Activated B cell treated with CpG ODN at 0.5 μM for 24 hours (primary cell): ENCODE data around the gene BBS5. TPM values are rescaled to one million over a fixed set of nuclear protein-coding genes. Genes with fewer than 3 reads are reported as not detected.

Experiments used
- ATAC-seq: fragments of 200-7000 bp; cut with Tn5 transposase; one replicate; pipeline ENCODE4 v1.10.0; 2021; ENCODE audit warnings: low read depth, mild to moderate bottlenecking, moderate library complexity
- CTCF ChIA-PET: fragments of 350-600 bp; sonication (Branson Sonifier 250); formaldehyde crosslinking; loops from one replicate; lab custom pipeline; 2021; ENCODE audit warnings: antibody characterized with exemption; lab: Charles Lee
- POLR2A ChIA-PET: fragments of 350-600 bp; sonication (Branson Sonifier 250); formaldehyde crosslinking; loops from one replicate; lab custom pipeline; 2021; ENCODE audit warnings: antibody characterized with exemption; lab: Charles Lee
- DNase-seq: peaks from one replicate; pipeline ENCODE4 v3.0.0; 2022
- H3K27ac Mint-ChIP-seq: one replicate; pipeline ENCODE4 v1.8.0; 2020; ENCODE audit warnings: mixed read lengths
- H3K27me3 Mint-ChIP-seq: one replicate; pipeline ENCODE4 v1.8.0; 2021; ENCODE audit warnings: mixed read lengths
- H3K36me3 Mint-ChIP-seq: one replicate; pipeline ENCODE4 v1.8.0; 2021; ENCODE audit warnings: low read depth, mixed read lengths
- H3K4me1 Mint-ChIP-seq: one replicate; pipeline ENCODE4 v1.8.0; 2021; ENCODE audit warnings: mixed read lengths
- H3K4me3 Mint-ChIP-seq: one replicate; pipeline ENCODE4 v1.8.0; 2020; ENCODE audit warnings: mild to moderate bottlenecking, mixed read lengths
- H3K9me3 Mint-ChIP-seq: one replicate; pipeline ENCODE4 v1.8.0; 2020; ENCODE audit warnings: mixed read lengths
- intact Hi-C: fragments of 100-400 bp; cut with micrococcal nuclease; formaldehyde crosslinking; loops from one replicate; pipeline ENCODE4 v1.15.1; 2024
- total RNA-seq: library from RNA; stranded (reverse); gene quantifications from 2 replicates; pipeline ENCODE4 v1.2.3, GENCODE V29; 2022
- TF ChIP-seq, protein P1 (sequence below): fragments of 200-600 bp; IDR thresholded peaks from one replicate; pipeline ENCODE4 v1.8.0; 2022; ENCODE audit warnings: antibody characterized with exemption, mild to moderate bottlenecking

Gene BBS5
- total RNA-seq, 1 donor from 2014 or later, result 2.8 TPM

DNA sequence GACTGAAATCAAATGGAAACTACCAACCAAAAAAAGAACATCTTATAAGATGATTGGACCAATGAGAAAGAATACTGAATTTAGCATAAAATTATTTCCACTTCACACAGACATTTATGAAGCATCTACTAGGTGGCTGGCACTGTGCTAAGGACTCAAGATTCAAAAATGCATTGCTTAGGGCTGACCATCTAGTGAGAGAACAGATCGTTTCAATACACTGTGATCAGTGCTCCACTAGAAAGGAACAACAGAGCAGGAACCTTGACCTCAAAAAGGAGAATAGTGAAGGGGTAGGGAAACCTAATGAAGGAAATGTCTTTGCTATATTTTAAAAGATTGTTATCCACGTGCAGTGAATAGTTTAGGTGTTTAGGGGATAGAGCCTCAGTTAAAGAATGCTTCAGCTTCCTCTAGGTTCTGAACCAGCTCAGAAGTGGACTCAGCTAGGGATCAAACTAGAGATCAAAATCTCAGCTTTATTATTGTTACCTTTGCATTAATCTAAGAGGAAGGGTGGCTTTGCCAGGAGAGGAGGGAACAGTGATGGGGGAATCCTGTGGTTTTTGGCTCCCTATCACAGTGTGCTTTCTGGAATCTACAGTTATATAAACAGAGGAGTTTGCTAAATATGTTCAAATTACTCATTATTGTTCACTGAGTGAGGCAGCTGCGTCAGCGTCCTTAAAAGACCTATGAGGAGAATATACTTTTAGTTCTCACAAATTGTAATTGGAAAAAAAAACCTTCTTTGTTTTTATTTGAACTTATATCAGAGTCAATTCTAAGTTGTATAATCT lies 16.2 kb upstream of the BBS5 start:
- Mint-ChIP-seq H3K27me3 (no peaks in the 10 kb centered on the region), H3K36me3 (no peaks in the 10 kb centered on the region), H3K27ac (no peak overlapping the region), H3K4me3 (no peak overlapping the region), H3K9me3 (no peaks in the 10 kb centered on the region), H3K4me1 (no peaks in the 10 kb centered on the region)
- CTCF ChIA-PET, result interaction anchor here (1.1 kb wide), 1 partner anchor 16 kb away, joined by 3 read pairs; the partner anchor contains the start of gene BBS5
- TF ChIP-seq, protein P1, sequence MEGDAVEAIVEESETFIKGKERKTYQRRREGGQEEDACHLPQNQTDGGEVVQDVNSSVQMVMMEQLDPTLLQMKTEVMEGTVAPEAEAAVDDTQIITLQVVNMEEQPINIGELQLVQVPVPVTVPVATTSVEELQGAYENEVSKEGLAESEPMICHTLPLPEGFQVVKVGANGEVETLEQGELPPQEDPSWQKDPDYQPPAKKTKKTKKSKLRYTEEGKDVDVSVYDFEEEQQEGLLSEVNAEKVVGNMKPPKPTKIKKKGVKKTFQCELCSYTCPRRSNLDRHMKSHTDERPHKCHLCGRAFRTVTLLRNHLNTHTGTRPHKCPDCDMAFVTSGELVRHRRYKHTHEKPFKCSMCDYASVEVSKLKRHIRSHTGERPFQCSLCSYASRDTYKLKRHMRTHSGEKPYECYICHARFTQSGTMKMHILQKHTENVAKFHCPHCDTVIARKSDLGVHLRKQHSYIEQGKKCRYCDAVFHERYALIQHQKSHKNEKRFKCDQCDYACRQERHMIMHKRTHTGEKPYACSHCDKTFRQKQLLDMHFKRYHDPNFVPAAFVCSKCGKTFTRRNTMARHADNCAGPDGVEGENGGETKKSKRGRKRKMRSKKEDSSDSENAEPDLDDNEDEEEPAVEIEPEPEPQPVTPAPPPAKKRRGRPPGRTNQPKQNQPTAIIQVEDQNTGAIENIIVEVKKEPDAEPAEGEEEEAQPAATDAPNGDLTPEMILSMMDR, result no peak
- POLR2A ChIA-PET, result no interaction called here
- intact Hi-C loops, result no loop called here
- no peak for DNase-seq
- no peak for ATAC-seq

DNA sequence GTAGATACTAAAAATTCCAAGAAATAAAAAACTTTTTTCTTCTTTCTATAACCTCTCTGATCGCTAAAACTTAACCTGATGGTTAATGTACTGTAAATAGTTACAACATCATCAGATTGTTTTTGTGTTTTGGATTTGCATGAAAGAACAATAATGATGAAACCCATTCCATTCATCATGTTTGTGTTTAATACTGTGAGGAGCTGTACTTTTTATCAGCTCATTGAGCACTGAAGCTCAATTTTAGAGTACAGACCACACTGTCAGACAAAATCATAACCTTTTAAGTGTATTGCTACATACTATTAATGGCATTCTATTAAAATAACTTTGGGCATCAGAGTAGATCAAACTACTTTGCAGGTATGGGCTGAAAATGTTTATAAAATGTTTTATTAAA lies 14.8 kb upstream of the BBS5 start:
- H3K36me3 Mint-ChIP-seq, result no peaks in the 10 kb centered on the region
- no peaks in the 10 kb centered on the region for H3K4me1 Mint-ChIP-seq
- POLR2A ChIA-PET, result no interaction called here
- CTCF ChIA-PET, result no interaction called here
- intact Hi-C loops, result no loop called here
- no peak overlapping the region for H3K4me3 Mint-ChIP-seq
- H3K27ac Mint-ChIP-seq, result no peak overlapping the region
- no peaks in the 10 kb centered on the region for H3K27me3 Mint-ChIP-seq
- TF ChIP-seq, protein P1, result no peak
- no peaks in the 10 kb centered on the region for H3K9me3 Mint-ChIP-seq
- ATAC-seq, result no peak
- DNase-seq, result no peak

DNA sequence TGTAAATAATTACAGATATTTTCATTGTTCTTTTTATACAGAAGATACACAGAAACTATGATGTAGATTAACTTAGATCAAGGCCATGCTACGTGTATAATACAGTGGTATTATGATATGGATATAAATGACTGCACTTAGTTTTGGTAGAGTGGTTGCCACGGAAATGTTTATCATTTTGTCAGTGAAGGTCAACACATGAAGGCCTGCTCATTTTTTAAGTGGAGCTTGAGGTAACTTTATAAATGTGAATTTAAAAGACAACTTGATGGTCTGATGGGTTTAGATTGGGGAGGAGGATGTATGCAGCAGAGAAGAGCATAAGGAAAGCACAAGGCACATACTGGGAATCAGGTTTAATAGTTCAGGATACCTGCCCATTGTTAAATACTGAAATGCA lies 14.4 kb upstream of the BBS5 start:
- ATAC-seq (peak; percentile 40), DNase-seq (no peak)
- no peaks in the 10 kb centered on the region for H3K27me3 Mint-ChIP-seq
- no peak overlapping the region for H3K4me3 Mint-ChIP-seq
- no peaks in the 10 kb centered on the region for H3K4me1 Mint-ChIP-seq
- H3K36me3 Mint-ChIP-seq, result no peaks in the 10 kb centered on the region
- intact Hi-C loops, result no loop called here
- H3K9me3 Mint-ChIP-seq, result no peaks in the 10 kb centered on the region
- TF ChIP-seq, protein P1, result no peak
- POLR2A ChIA-PET, result no interaction called here
- CTCF ChIA-PET, result no interaction called here
- H3K27ac Mint-ChIP-seq, result no peak overlapping the region

DNA sequence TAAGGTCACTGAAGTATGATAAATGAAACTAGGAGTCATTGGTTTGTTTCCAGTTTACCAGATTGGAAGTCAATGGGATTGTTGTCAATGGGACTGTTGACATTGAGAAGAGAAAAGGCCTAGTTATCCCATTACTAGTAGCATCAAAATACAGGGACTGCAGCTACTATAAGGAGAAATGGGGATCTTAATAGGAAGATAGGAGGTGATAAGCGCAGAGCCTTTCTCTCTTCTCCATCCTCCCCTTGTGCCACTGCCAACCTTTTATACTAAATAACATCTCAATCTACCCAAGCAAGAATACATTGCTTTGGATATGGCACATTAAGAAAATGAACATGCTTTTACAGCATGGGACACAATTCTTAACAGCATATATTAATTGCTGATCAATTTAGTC lies 10.5 kb upstream of the BBS5 start:
- Mint-ChIP-seq H3K27me3 (no peaks in the 10 kb centered on the region), H3K4me1 (no peaks in the 10 kb centered on the region), H3K27ac (no peak overlapping the region), H3K9me3 (no peaks in the 10 kb centered on the region), H3K4me3 (no peak overlapping the region), H3K36me3 (no peaks in the 10 kb centered on the region)
- ATAC-seq (no peak), DNase-seq (no peak)
- POLR2A ChIA-PET, result no interaction called here
- intact Hi-C loops, result no loop called here
- CTCF ChIA-PET, result no interaction called here
- TF ChIP-seq, protein P1, result no peak

DNA sequence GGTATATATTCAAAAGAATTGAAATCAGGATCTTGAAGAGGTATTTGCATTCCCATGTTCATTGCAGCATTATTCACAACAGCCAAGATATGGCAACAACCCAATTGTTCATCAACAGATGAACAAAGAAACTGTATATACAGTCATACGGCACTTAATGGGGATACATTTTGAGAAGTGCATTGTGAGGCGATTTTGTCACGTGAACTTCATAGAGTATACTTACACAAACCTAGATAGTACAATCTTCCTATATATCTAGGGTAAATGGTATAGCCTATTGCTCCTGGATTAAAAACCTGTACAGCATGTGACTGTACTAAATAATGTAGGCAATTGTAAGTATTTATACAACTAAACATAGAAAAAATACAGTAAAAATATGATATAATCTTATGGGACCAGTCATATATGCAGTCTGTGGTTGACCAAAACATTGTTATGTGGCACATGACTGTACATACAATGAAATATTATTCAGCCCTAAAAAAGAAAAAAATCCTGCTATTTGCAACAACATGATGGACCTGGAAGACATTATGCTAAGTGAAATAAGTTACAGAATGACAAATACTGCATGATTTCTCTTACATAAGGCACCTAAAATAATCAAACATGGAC lies 9.2 kb upstream of the BBS5 start:
- intact Hi-C loops, result no loop called here
- peak; percentile 5 for ATAC-seq
- DNase-seq, result no peak
- Mint-ChIP-seq H3K27me3 (no peaks in the 10 kb centered on the region), H3K36me3 (no peaks in the 10 kb centered on the region), H3K4me1 (no peaks in the 10 kb centered on the region), H3K4me3 (no peak overlapping the region), H3K27ac (no peak overlapping the region), H3K9me3 (no peaks in the 10 kb centered on the region)
- ChIA-PET POLR2A (no interaction called here), CTCF (interaction anchor here (0.5 kb wide), 1 partner anchor 325 kb away, joined by 3 read pairs; no protein-coding TSS in a partner anchor)
- TF ChIP-seq, protein P1, result no peak
